Measurements from ENCODE around the gene TMTC2. TPM values are rescaled to one million over a fixed set of nuclear protein-coding genes. Genes with fewer than 3 reads are reported as not detected.

TMTC2 gene
- total RNA-seq, 2 experiments from 2014 or later = 2.4 to 2.5 TPM

DNA sequence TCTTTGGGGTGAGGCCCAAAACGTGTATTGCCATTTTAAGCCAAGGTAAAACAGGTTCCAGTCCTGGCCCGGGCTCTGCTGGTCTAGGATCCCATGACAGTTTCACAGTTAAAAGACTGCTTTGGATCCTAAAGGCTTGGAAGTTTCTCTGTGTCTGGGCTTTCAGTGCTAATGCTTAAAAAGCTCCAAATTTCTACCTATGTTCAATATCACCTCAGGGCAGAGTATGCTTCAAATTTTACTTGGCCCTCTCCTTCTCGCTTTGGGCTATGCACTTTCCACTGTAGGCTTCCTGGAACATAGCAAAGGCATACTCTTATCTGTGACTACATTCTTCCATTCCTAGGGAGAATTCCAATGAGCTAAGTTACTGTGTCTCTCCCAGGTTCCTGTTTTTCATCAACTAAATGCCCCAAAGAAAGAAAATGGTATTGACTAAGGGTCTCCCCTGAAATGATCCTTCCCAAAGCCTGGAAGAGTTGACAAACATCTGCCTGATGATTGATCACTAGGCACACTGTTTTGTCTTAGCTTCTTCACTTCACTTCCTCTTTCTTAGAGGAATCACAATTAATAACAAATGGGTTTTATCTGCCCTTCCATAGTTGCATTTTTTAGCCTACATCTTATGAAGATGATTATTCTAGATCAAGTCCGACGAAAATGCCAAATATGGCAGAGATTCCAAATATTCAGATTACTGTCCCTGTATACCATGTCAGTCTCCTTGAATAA, 79.4 kb downstream of the TMTC2 start:
- Mint-ChIP-seq H3K27ac (no peak overlapping the region), H3K4me3 (no peak overlapping the region), H3K36me3 (ENCODE audit: low read depth) (no peaks in the 10 kb centered on the region), H3K9me3 (ENCODE audit: low read depth) (no peaks in the 10 kb centered on the region), H3K27me3 (no peaks in the 10 kb centered on the region), H3K4me1 (no peaks in the 10 kb centered on the region)
- intact Hi-C loops (cut with DNase I, micrococcal nuclease) = no loop called here
- POLR2A ChIA-PET = no interaction called here
- DNase-seq = no peak
- CTCF ChIA-PET = no interaction called here
- no peak for ATAC-seq

DNA sequence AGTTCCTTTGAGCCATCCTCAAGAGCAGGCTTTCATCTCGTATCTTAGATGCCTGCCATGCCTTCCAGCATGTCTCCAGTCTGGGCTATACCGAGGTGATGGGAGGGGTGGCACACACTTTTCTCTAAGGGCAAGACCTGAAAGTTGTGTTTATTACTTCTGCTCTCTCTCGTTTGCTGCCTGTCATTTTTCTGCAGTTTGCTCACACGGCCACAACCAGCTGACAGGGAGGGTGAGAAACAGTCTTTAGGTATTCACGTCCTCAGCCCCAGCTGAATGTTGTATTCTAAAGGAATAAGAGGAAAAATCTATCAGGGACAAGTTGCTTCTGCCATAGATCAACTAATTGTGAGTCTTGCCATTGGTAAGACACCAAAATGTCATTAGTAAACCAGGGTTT, 88.0 kb downstream of the TMTC2 start:
- no peaks in the 10 kb centered on the region for H3K4me1 Mint-ChIP-seq
- H3K9me3 Mint-ChIP-seq (ENCODE audit: low read depth) = no peaks in the 10 kb centered on the region
- DNase-seq (no peak), ATAC-seq (no peak)
- no peak overlapping the region for H3K4me3 Mint-ChIP-seq
- H3K27ac Mint-ChIP-seq = no peak overlapping the region
- intact Hi-C loops (cut with DNase I, micrococcal nuclease) = no loop called here
- H3K27me3 Mint-ChIP-seq = no peaks in the 10 kb centered on the region
- ChIA-PET CTCF (no interaction called here), POLR2A (no interaction called here)
- no peaks in the 10 kb centered on the region for H3K36me3 Mint-ChIP-seq (ENCODE audit: low read depth)

DNA sequence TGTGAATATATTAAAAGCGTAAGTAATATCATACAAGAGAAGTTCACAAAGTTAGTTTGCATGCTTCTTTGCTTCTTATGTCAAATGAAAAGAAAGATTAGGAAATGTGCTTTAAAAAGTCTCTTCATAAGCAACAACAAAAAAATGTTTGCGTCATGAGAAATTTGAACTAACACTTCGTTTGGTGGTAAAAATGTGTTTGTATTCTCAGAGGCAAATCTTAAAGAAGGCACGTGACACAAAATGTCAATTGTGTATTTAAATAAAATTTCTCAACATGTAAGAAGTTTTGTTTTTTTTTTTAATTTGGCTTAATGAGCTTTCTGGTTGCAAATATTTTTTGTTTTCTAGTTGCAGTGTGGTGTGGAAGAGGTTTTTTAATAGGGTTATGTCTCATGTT, 93.8 kb downstream of the TMTC2 start:
- no peak for DNase-seq
- H3K27me3 Mint-ChIP-seq = no peaks in the 10 kb centered on the region
- POLR2A ChIA-PET = no interaction called here
- CTCF ChIA-PET = no interaction called here
- no peak overlapping the region for H3K4me3 Mint-ChIP-seq
- H3K36me3 Mint-ChIP-seq (ENCODE audit: low read depth) = no peaks in the 10 kb centered on the region
- intact Hi-C loops (cut with DNase I, micrococcal nuclease) = no loop called here
- H3K27ac Mint-ChIP-seq = no peak overlapping the region
- ATAC-seq = no peak
- no peaks in the 10 kb centered on the region for H3K4me1 Mint-ChIP-seq
- H3K9me3 Mint-ChIP-seq (ENCODE audit: low read depth) = no peaks in the 10 kb centered on the region

DNA sequence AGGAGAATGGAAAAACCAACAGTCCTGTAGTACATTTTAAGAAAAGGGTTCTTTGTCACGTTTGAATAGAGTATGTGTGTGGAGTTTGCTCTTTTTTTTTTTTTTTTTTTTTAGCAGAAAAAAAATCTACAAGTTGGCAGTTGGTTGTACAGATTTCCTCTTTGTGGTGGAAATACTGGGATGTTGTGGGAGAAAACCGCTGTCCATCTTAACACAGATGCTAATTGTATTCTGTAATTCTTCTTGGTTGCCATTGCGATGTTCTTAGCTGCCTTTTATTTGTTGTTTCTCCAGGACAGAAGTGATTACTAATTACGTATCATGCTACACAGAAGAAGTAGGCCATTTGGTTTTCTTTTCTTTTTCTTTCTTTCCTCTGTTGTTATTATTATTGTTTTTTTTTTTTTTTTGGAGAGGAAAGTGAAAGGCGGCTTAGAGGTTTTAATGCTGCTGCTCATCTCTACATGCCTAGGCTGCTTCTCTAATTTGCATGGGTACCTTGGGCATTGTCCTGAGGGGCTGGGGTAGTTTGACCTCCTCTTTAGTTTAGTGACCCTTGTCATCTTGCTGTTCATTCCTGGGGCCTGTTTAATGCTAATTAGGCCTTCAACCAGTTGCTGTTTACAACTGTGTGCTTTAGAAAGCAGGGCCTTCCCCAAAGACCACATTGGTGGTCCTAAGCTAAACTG, 94.7 kb downstream of the TMTC2 start:
- H3K27me3 Mint-ChIP-seq = no peaks in the 10 kb centered on the region
- no peaks in the 10 kb centered on the region for H3K36me3 Mint-ChIP-seq (ENCODE audit: low read depth)
- no peaks in the 10 kb centered on the region for H3K9me3 Mint-ChIP-seq (ENCODE audit: low read depth)
- ChIA-PET POLR2A (no interaction called here), CTCF (no interaction called here)
- H3K27ac Mint-ChIP-seq = no peak overlapping the region
- H3K4me3 Mint-ChIP-seq = no peak overlapping the region
- no peak for ATAC-seq
- intact Hi-C loops (cut with DNase I, micrococcal nuclease) = no loop called here
- H3K4me1 Mint-ChIP-seq = no peaks in the 10 kb centered on the region
- no peak for DNase-seq

DNA sequence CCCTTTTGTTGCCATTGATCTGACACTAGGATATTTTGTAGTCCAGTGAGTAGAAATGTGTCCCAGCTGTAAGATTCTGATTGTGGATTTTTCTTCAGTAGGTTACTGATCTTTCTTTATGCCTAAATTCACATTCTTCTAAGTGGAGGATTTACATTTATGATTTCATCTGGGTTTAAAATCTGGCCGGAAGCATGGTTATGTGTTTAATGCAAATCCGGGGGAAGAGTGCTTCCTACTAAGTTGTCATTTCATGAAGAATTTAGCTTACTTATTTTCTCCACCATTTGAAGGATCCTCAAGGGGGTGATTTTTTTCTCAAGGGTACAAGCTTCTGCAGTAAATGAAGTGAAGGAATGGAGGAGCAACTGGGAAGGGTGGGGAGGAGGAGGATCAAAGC, 96.7 kb downstream of the TMTC2 start:
- ATAC-seq (no peak), DNase-seq (no peak)
- intact Hi-C loops (cut with DNase I, micrococcal nuclease) = no loop called here
- H3K36me3 Mint-ChIP-seq (ENCODE audit: low read depth) = no peaks in the 10 kb centered on the region
- POLR2A ChIA-PET = no interaction called here
- H3K4me1 Mint-ChIP-seq = no peaks in the 10 kb centered on the region
- no peak overlapping the region for H3K27ac Mint-ChIP-seq
- H3K27me3 Mint-ChIP-seq = no peaks in the 10 kb centered on the region
- CTCF ChIA-PET = no interaction called here
- H3K9me3 Mint-ChIP-seq (ENCODE audit: low read depth) = no peaks in the 10 kb centered on the region
- no peak overlapping the region for H3K4me3 Mint-ChIP-seq

DNA sequence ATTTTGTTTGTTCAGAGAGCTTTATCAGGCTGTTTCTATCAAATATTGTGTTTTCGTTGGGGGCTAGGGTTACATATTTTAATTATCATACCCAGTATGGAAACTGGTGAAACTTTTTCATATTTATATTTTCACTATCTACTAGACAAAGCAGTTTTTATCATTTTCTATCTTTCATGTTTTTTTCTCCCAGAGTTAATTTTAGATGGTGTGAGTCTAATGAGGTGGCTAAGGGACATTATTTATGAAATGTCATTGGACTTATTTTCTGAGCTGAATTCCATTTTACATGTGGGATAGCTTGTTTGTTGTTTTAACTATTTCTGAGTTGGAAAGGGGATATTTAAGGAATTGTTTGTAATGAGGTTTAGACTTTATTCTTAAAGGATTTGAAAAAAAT, 100.3 kb downstream of the TMTC2 start:
- ATAC-seq (no peak), DNase-seq (no peak)
- H3K27me3 Mint-ChIP-seq = no peaks in the 10 kb centered on the region
- H3K4me1 Mint-ChIP-seq = no peaks in the 10 kb centered on the region
- H3K4me3 Mint-ChIP-seq = no peak overlapping the region
- intact Hi-C loops (cut with DNase I, micrococcal nuclease) = no loop called here
- no peaks in the 10 kb centered on the region for H3K9me3 Mint-ChIP-seq (ENCODE audit: low read depth)
- ChIA-PET CTCF (no interaction called here), POLR2A (no interaction called here)
- no peak overlapping the region for H3K27ac Mint-ChIP-seq
- peaks cover 1% of the 10 kb centered on the region for H3K36me3 Mint-ChIP-seq (ENCODE audit: low read depth)

DNA sequence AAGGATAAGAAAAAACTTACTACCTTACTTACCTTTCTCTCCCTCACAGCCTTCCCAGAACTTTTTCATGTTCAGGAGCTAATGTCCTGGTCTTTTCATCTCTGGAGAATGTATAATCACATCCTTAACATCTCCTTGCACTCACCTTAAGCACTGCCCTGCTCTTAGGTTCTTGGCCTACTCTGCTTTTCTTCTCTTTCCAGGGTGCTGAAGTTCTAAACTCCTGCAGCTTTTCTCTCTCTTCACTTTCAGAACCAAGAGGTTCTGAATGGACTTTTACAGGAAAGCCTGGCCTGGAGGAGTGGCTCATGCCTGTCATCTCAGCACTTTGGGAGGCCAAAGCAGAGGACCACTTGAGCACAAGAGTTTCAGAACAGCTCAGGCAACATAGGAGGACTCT, 101.9 kb downstream of the TMTC2 start:
- no peak for ATAC-seq

DNA sequence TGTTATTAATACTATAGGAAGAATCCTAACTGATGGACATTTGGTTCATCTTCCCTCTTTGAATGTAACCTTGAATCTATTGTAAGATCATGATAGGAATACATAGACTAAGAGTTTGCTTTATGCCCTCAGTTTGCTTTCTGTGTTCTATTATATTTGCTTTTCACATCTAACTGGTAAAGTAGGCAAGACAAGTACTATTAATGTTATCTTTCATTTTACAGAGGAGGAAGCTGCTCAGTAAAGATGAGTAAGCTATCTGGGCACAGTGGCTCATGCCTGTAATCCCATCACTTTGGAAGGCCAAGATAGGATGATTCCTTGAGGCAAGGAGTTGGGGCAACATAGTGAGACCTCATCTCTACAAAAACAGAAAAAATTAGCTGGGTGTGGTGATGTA, 103.0 kb downstream of the TMTC2 start:
- no peak for DNase-seq
- Mint-ChIP-seq H3K27ac (no peak overlapping the region), H3K4me3 (no peak overlapping the region), H3K27me3 (no peaks in the 10 kb centered on the region), H3K36me3 (ENCODE audit: low read depth) (peaks cover 1% of the 10 kb centered on the region), H3K9me3 (ENCODE audit: low read depth) (no peaks in the 10 kb centered on the region), H3K4me1 (no peaks in the 10 kb centered on the region)
- ChIA-PET CTCF (no interaction called here), POLR2A (no interaction called here)
- intact Hi-C loops (cut with DNase I, micrococcal nuclease) = no loop called here
- no peak for ATAC-seq

More for the DNA sequence above, 101.9 kb downstream of the TMTC2 start:
- Mint-ChIP-seq H3K4me3 (no peak overlapping the region), H3K4me1 (no peaks in the 10 kb centered on the region), H3K27ac (no peak overlapping the region), H3K27me3 (no peaks in the 10 kb centered on the region), H3K9me3 (ENCODE audit: low read depth) (no peaks in the 10 kb centered on the region), H3K36me3 (ENCODE audit: low read depth) (peaks cover 1% of the 10 kb centered on the region)
- intact Hi-C loops (cut with DNase I, micrococcal nuclease) = no loop called here
- no peak for DNase-seq
- ChIA-PET CTCF (no interaction called here), POLR2A (no interaction called here)

DNA sequence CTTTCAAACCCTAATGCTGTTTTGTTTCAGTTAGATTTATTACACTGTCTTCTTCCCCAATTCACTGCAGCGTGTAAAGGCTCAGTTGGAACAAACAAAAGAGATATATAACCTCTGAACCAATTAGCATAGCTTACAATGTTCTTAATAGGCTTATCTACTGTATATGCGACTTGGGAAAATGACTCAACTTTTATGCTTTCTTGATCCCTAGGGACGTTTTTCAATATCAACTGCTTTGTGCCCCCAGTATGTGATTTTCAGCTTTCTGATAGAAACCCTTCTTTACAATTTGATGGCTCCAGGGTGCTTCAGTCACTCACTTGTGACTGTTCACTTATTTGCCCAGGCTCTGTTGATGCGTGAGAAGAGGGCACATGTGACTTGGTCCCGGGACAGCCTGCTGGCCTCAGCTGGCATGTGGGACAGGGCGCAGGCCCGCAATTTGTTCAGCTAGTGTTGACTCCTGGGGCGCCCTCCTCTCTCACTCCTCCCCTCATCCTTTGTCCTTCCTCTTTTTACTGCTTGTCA, 107.1 kb downstream of the TMTC2 start:
- H3K27ac Mint-ChIP-seq = no peak overlapping the region
- intact Hi-C loops (cut with DNase I, micrococcal nuclease) = no loop called here

DNA sequence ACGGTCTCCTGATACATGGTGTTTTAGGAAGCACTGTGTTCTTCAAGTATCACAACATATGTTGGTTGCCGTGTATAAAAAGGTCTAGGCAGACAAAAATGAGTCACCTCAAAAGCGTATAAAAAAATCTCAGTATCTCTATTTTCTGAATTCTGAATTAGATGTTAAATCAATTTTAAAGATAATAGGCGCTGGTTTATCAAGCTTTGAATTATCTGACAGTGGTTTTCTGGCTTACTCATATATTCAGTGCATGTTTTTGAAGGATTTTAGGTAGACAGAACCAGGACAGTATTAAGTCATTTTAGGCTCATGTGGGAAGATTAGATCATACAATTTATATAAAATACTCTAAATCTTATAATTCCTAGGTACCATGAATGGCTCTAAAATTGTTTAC, 110.8 kb downstream of the TMTC2 start:
- H3K36me3 Mint-ChIP-seq (ENCODE audit: low read depth) = no peaks in the 10 kb centered on the region
- ChIA-PET POLR2A (no interaction called here), CTCF (no interaction called here)
- H3K9me3 Mint-ChIP-seq (ENCODE audit: low read depth) = no peaks in the 10 kb centered on the region
- intact Hi-C loops (cut with DNase I, micrococcal nuclease) = no loop called here
- no peaks in the 10 kb centered on the region for H3K27me3 Mint-ChIP-seq
- ATAC-seq = no peak
- no peak overlapping the region for H3K4me3 Mint-ChIP-seq
- DNase-seq = no peak
- no peaks in the 10 kb centered on the region for H3K4me1 Mint-ChIP-seq
- no peak overlapping the region for H3K27ac Mint-ChIP-seq

More for the DNA sequence above, 107.1 kb downstream of the TMTC2 start:
- ChIA-PET POLR2A (no interaction called here), CTCF (interaction anchor here (0.7 kb wide), 1 partner anchor 8 kb away, joined by 3 read pairs; no protein-coding TSS in a partner anchor)
- H3K36me3 Mint-ChIP-seq (ENCODE audit: low read depth) = peaks cover 1% of the 10 kb centered on the region
- ATAC-seq (no peak), DNase-seq (no peak)
- H3K4me1 Mint-ChIP-seq = no peaks in the 10 kb centered on the region
- no peaks in the 10 kb centered on the region for H3K9me3 Mint-ChIP-seq (ENCODE audit: low read depth)
- no peak overlapping the region for H3K4me3 Mint-ChIP-seq
- no peaks in the 10 kb centered on the region for H3K27me3 Mint-ChIP-seq

DNA sequence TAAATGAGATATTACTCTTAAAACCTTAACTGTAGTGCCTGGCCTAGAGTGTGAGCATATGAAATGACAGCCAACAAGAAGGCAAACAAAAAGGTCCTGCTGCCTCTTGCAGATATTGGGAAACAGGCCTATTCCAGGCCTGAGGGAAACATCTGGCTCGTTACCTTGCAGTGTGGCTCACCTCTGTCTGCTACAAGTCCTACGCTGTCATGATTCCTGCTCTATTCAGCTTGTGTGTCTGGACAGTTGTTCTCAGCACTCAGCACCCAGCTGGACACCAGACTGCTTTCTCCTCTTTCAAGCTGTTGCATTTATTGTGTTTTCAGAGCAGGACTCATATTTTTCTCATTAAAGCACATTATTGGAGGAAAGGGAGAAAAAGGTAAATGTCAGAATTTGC, 113.5 kb downstream of the TMTC2 start:
- H3K4me1 Mint-ChIP-seq = no peaks in the 10 kb centered on the region
- no peak overlapping the region for H3K27ac Mint-ChIP-seq
- no peak for DNase-seq
- H3K4me3 Mint-ChIP-seq = no peak overlapping the region
- ChIA-PET POLR2A (no interaction called here), CTCF (interaction anchor here (0.5 kb wide), 1 partner anchor 158 kb away, joined by 3 read pairs; no protein-coding TSS in a partner anchor)
- intact Hi-C loops (cut with DNase I, micrococcal nuclease) = no loop called here
- no peak for ATAC-seq
- H3K9me3 Mint-ChIP-seq (ENCODE audit: low read depth) = no peaks in the 10 kb centered on the region
- H3K36me3 Mint-ChIP-seq (ENCODE audit: low read depth) = no peaks in the 10 kb centered on the region
- no peaks in the 10 kb centered on the region for H3K27me3 Mint-ChIP-seq

DNA sequence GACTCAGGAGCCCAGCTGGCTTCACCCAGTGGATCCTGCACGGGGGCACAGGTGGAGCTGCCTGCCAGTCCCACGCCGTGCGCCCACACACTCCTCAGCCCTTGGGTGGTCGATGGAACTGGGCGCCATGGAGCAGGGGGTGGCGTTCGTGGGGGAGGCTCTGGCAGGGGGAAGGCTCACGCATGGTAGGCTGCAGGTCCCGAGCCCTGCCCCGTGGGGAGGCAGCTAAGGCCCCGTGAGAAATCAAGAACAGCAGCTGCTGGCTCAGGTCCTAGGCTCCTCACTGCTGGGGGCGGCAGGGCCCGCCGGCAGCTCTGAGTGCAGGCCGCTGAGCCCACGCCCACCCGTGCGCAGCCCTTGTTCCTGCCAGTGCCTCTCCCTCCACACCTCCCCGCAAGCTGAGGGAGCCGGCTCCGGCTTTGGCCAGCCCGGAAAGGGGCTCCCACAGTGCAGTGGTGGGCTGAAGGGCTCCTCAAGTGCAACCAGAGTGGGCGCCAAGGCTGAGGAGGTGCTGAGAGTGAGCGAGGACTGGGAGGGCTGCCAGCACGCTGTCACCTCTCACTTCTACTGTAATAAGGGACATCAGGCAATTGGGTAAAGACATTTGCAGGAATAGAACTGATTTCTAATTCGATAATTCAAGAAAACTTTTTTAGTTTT, 115.4 kb downstream of the TMTC2 start:
- ATAC-seq (no peak), DNase-seq (no peak)
- no peaks in the 10 kb centered on the region for H3K36me3 Mint-ChIP-seq (ENCODE audit: low read depth)
- no peak overlapping the region for H3K4me3 Mint-ChIP-seq
- no peak overlapping the region for H3K27ac Mint-ChIP-seq
- no peaks in the 10 kb centered on the region for H3K27me3 Mint-ChIP-seq
- CTCF ChIA-PET = interaction anchor here (0.6 kb wide), 1 partner anchor 9 kb away, joined by 3 read pairs; no protein-coding TSS in a partner anchor
- POLR2A ChIA-PET = no interaction called here
- no peaks in the 10 kb centered on the region for H3K9me3 Mint-ChIP-seq (ENCODE audit: low read depth)
- intact Hi-C loops (cut with DNase I, micrococcal nuclease) = no loop called here
- H3K4me1 Mint-ChIP-seq = no peaks in the 10 kb centered on the region

All from activated CD4-positive, alpha-beta T cell treated with anti-CD3 and anti-CD28 coated beads for 36 hours (primary cell).